ENCODE results near the gene SLC6A7.

DNA sequence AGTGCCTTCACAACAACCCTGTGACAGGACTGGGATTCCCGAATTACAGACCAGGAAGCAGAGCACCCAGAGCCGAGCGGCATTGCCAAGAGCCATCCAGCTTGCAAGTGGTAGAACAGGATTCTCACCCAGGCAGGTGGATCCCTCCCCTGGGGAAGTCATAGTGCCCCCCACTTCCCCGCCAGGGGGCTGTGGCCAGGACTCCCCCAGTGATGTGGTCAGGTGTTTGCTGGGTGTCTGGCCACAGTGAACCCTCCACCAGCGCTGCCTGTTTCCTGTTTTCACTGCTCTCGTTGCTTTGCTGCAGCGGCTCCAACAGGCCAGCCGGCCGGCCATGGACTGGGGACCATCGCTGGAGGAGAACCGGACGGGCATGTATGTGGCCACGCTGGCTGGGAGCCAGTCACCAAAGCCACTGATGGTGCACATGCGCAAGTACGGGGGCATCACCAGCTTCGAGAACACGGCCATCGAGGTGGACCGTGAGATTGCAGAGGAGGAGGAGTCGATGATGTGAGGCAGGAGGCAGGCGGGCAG, 19.3 kb downstream of the SLC6A7 start:
- TF ChIP-seq, protein P1, sequence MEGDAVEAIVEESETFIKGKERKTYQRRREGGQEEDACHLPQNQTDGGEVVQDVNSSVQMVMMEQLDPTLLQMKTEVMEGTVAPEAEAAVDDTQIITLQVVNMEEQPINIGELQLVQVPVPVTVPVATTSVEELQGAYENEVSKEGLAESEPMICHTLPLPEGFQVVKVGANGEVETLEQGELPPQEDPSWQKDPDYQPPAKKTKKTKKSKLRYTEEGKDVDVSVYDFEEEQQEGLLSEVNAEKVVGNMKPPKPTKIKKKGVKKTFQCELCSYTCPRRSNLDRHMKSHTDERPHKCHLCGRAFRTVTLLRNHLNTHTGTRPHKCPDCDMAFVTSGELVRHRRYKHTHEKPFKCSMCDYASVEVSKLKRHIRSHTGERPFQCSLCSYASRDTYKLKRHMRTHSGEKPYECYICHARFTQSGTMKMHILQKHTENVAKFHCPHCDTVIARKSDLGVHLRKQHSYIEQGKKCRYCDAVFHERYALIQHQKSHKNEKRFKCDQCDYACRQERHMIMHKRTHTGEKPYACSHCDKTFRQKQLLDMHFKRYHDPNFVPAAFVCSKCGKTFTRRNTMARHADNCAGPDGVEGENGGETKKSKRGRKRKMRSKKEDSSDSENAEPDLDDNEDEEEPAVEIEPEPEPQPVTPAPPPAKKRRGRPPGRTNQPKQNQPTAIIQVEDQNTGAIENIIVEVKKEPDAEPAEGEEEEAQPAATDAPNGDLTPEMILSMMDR (conservative IDR thresholded peaks at IDR 0.05; ENCODE audit: low read depth, low read length): no peak
- no peak for TF ChIP-seq EZH2 (IDR thresholded peaks at IDR 0.05; ENCODE audit: borderline replicate concordance, low read depth, low read length, poor library complexity, severe bottlenecking)
